ENCODE data around the gene UPF3A. TPM values are rescaled to one million over a fixed set of nuclear protein-coding genes. Genes with fewer than 3 reads are reported as not detected.

UPF3A gene
- total and polyA plus RNA-seq, 9 of the 15 experiments (the other 6 are each of a cell fraction or from before 2014, with no cell fraction given), result 15.6 to 76.5 (median 40.9) TPM

- no peak for FAIRE-seq
- no peak overlapping the region for H3K4me2 ChIP-seq (ENCODE audit: insufficient read depth, low read length)
- no peaks in the 10 kb centered on the region for H3K9me1 ChIP-seq (ENCODE audit: control insufficient read depth, insufficient read depth, low read length)
- TF ChIP-seq EGR1 (conservative IDR thresholded peaks at IDR 0.05) (no peak), RNF219 (CRISPR knock-in tag; IDR thresholded peaks at IDR 0.05) (no peak), TFAM (CRISPR knock-in tag; conservative IDR thresholded peaks at IDR 0.05) (no peak), TFAP4 (CRISPR knock-in tag; IDR thresholded peaks at IDR 0.05; ENCODE audit: borderline replicate concordance) (no peak), HMGXB4 (CRISPR knock-in tag; IDR thresholded peaks at IDR 0.05) (no peak), E2F3 (CRISPR knock-in tag; IDR thresholded peaks at IDR 0.05) (no peak), TCF15 (CRISPR knock-in tag; IDR thresholded peaks at IDR 0.05) (no peak), ZNF407 (IDR thresholded peaks at IDR 0.05; ENCODE audit: low read depth) (no peak), MAFG (tag; conservative IDR thresholded peaks at IDR 0.05) (peak; percentile 56)
These were observed 15.0 kb downstream of the UPF3A start for GRCh38 chr13:114296448-114296847.

More at GRCh38 chr13:114296448-114296847, 15.0 kb downstream of the UPF3A start:
- BruUV-seq (replicated peaks), result no TSS peak
- Histone ChIP-seq H3K4me1 (replicated peaks in 1 of 2; ENCODE audit: control insufficient read depth in 2 of 2, insufficient read depth in 2 of 2, low read length in 2 of 2) (no peaks in the 10 kb centered on the region; a peak in 1 of 5 replicates), H3K9ac (ENCODE audit: insufficient read depth in 1 of 2, low read depth in 2 of 2, low read length in 2 of 2) (no peak overlapping the region; a peak in 1 of 4 replicates), H3K27me3 (ENCODE audit: control insufficient read depth in 2 of 2, insufficient read depth in 2 of 2, low read length in 2 of 2) (no peaks in the 10 kb centered on the region), H3K9me3 (replicated peaks; ENCODE audit: control insufficient read depth, insufficient read depth, low read depth, low read length) (no peaks in the 10 kb centered on the region), H2AFZ (ENCODE audit: low read depth, low read length) (no peak overlapping the region), H3K27ac (ENCODE audit: extremely low read depth, low read depth, low read length) (no peak overlapping the region), H3K79me2 (ENCODE audit: control insufficient read depth, insufficient read depth, low read length) (peaks cover 7% of the 10 kb centered on the region; the same call in 2 of the 3 replicates), H4K20me1 (replicated peaks; ENCODE audit: control insufficient read depth, insufficient read depth, low read length) (no peaks in the 10 kb centered on the region), H3K4me3 (no peak overlapping the region), H3K36me3 (ENCODE audit: control insufficient read depth, insufficient read depth, low read length) (peaks cover 73% of the 10 kb centered on the region; the same call in 2 of the 3 replicates)
- CTCF ChIA-PET (ENCODE audit: low intra/inter-chr PET ratio), result no interaction called here
- POLR2A ChIA-PET, result interaction anchor here (1.2 kb wide), 1 partner anchor 15 kb away, joined by 4 read pairs; the partner anchor contains the start of gene UPF3A
- ATAC-seq, result no peak
- no peak for DNase-seq (ENCODE audit: extremely low read depth in 1 of 4, low spot score in 3 of 4)
- intact Hi-C loops (cut with micrococcal nuclease), result no loop called here
- in situ Hi-C loops (cut with MboI), result no loop called here
- WGBS (ENCODE audit: insufficient coverage, low coverage, missing lambda C conversion rate), result 79% methylated on average over 8 of the region's 10 CpGs

Data from K562 (cell line).